ENCODE measurements around the gene SMYD3.

GRCh38 chr1:246382589-246383238 is 124.4 kb downstream of the SMYD3 start:
- TF ChIP-seq HES4 (CRISPR knock-in tag; IDR thresholded peaks at IDR 0.05; ENCODE audit: borderline replicate concordance) = no peak
- TF ChIP-seq HMG20A (CRISPR knock-in tag; IDR thresholded peaks at IDR 0.05; ENCODE audit: borderline replicate concordance) = no peak
- no peak for TF ChIP-seq MAFK (conservative IDR thresholded peaks at IDR 0.05 in 1 of 2, IDR thresholded peaks at IDR 0.05 in 1 of 2; ENCODE audit: low read length in 2 of 2)
- TF ChIP-seq BRCA1 (CRISPR knock-in tag; IDR thresholded peaks at IDR 0.05) = no peak
- no peak for TF ChIP-seq ZKSCAN1 (IDR thresholded peaks at IDR 0.05; ENCODE audit: low read length)
- TF ChIP-seq, protein P1, sequence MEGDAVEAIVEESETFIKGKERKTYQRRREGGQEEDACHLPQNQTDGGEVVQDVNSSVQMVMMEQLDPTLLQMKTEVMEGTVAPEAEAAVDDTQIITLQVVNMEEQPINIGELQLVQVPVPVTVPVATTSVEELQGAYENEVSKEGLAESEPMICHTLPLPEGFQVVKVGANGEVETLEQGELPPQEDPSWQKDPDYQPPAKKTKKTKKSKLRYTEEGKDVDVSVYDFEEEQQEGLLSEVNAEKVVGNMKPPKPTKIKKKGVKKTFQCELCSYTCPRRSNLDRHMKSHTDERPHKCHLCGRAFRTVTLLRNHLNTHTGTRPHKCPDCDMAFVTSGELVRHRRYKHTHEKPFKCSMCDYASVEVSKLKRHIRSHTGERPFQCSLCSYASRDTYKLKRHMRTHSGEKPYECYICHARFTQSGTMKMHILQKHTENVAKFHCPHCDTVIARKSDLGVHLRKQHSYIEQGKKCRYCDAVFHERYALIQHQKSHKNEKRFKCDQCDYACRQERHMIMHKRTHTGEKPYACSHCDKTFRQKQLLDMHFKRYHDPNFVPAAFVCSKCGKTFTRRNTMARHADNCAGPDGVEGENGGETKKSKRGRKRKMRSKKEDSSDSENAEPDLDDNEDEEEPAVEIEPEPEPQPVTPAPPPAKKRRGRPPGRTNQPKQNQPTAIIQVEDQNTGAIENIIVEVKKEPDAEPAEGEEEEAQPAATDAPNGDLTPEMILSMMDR (CRISPR knock-in tag; IDR thresholded peaks at IDR 0.05) = no peak
- no peak for TF ChIP-seq SP2 (CRISPR knock-in tag; IDR thresholded peaks at IDR 0.05)
- TF ChIP-seq, protein P2, sequence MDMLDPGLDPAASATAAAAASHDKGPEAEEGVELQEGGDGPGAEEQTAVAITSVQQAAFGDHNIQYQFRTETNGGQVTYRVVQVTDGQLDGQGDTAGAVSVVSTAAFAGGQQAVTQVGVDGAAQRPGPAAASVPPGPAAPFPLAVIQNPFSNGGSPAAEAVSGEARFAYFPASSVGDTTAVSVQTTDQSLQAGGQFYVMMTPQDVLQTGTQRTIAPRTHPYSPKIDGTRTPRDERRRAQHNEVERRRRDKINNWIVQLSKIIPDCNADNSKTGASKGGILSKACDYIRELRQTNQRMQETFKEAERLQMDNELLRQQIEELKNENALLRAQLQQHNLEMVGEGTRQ (IDR thresholded peaks at IDR 0.05; ENCODE audit: low read depth, low read length) = no peak
- TF ChIP-seq, protein P2 (CRISPR knock-in tag; IDR thresholded peaks at IDR 0.05; ENCODE audit: borderline replicate concordance) = no peak
- TF ChIP-seq, protein P3, sequence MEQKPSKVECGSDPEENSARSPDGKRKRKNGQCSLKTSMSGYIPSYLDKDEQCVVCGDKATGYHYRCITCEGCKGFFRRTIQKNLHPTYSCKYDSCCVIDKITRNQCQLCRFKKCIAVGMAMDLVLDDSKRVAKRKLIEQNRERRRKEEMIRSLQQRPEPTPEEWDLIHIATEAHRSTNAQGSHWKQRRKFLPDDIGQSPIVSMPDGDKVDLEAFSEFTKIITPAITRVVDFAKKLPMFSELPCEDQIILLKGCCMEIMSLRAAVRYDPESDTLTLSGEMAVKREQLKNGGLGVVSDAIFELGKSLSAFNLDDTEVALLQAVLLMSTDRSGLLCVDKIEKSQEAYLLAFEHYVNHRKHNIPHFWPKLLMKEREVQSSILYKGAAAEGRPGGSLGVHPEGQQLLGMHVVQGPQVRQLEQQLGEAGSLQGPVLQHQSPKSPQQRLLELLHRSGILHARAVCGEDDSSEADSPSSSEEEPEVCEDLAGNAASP (CRISPR knock-in tag; IDR thresholded peaks at IDR 0.05; ENCODE audit: borderline replicate concordance) = no peak
- TF ChIP-seq CEBPB (IDR thresholded peaks at IDR 0.05; ENCODE audit: borderline replicate concordance, low read depth, low read length) = no peak
- no peak for TF ChIP-seq RFX5 (IDR thresholded peaks at IDR 0.05; ENCODE audit: low read depth, low read length)
- TF ChIP-seq ZNF781 (CRISPR knock-in tag; IDR thresholded peaks at IDR 0.05; ENCODE audit: borderline replicate concordance, not compliant biosample characterization) = no peak
- no peak for TF ChIP-seq GABPA (IDR thresholded peaks at IDR 0.05; ENCODE audit: low read depth, low read length)
- no peak for TF ChIP-seq GABPA (CRISPR knock-in tag; IDR thresholded peaks at IDR 0.05; ENCODE audit: low read depth)
